ENCODE results near the gene CAV2.
"Not testable (repeated sequence)": the region's sequence is repeated elsewhere in the genome, so short reads cannot be mapped to it uniquely, and the experiment has no call there.

CAV2 gene

GRCh38 chr7:116499168-116500077 lies at the start of gene CAV2:
Gene CAV2, plus strand, starts transcription at chr7:116499738. Its CDS starts 44 bp downstream, at chr7:116499782.
- peak; percentile 72 for DNase-seq (ENCODE audit: low read depth)

GRCh38 chr7:116449950-116450349 lies 49.6 kb upstream of the CAV2 start:
- no peak for DNase-seq (ENCODE audit: low read depth)

- DNase-seq (ENCODE audit: low read depth), result no peak
Measured at GRCh38 chr7:116451957-116452729, 47.4 kb upstream of the CAV2 start.

GRCh38 chr7:116454377-116454776 lies 45.2 kb upstream of the CAV2 start:
- peak; percentile 59 for DNase-seq (ENCODE audit: low read depth)

- peak; percentile 84 for DNase-seq (ENCODE audit: low read depth)
Measured at GRCh38 chr7:116455009-116455408, 44.5 kb upstream of the CAV2 start.

- DNase-seq (ENCODE audit: low read depth), result peak; percentile 35
Measured at GRCh38 chr7:116455499-116455898, 44.0 kb upstream of the CAV2 start.

- DNase-seq (ENCODE audit: low read depth), result peak; percentile 41
Measured at GRCh38 chr7:116461500-116461899, 38.0 kb upstream of the CAV2 start.

GRCh38 chr7:116463956-116464355 lies 35.6 kb upstream of the CAV2 start:
- no peak for DNase-seq (ENCODE audit: low read depth)

GRCh38 chr7:116464375-116464774 lies 35.2 kb upstream of the CAV2 start:
- peak; percentile 30 for DNase-seq (ENCODE audit: low read depth)

GRCh38 chr7:116465125-116465524 lies 34.4 kb upstream of the CAV2 start:
- no peak for DNase-seq (ENCODE audit: low read depth)

- DNase-seq (ENCODE audit: low read depth), result no peak
Measured at GRCh38 chr7:116468534-116468933, 31.0 kb upstream of the CAV2 start.

GRCh38 chr7:116477625-116478024 lies 21.9 kb upstream of the CAV2 start:
- DNase-seq (ENCODE audit: low read depth), result no peak

- peak; percentile 35 for DNase-seq (ENCODE audit: low read depth)
Measured at GRCh38 chr7:116478834-116479233, 20.7 kb upstream of the CAV2 start.

GRCh38 chr7:116483271-116483942 lies 16.1 kb upstream of the CAV2 start:
- DNase-seq (ENCODE audit: low read depth), result no peak

- DNase-seq (ENCODE audit: low read depth), result not testable (repeated sequence)
Measured at GRCh38 chr7:116484389-116484788, 15.1 kb upstream of the CAV2 start.

- DNase-seq (ENCODE audit: low read depth), result no peak
Measured at GRCh38 chr7:116487907-116488521, 11.5 kb upstream of the CAV2 start.

- peak; percentile 25 for DNase-seq (ENCODE audit: low read depth)
Measured at GRCh38 chr7:116490351-116490750, 9.2 kb upstream of the CAV2 start.

GRCh38 chr7:116491887-116492653 lies 7.5 kb upstream of the CAV2 start:
- DNase-seq (ENCODE audit: low read depth), result no peak

- no peak for DNase-seq (ENCODE audit: low read depth)
Measured at GRCh38 chr7:116492654-116493109, 6.9 kb upstream of the CAV2 start.

- DNase-seq (ENCODE audit: low read depth), result no peak
Measured at GRCh38 chr7:116493449-116493848, 6.1 kb upstream of the CAV2 start.

- DNase-seq (ENCODE audit: low read depth), result no peak
Measured at GRCh38 chr7:116494472-116494871, 5.1 kb upstream of the CAV2 start.

All from ELR (cell line).